ENCODE data around the gene MUL1.

GRCh38 chr1:20546637-20547036 lies 38.7 kb upstream of the MUL1 start:
- no peak for TF ChIP-seq BHLHE40 (IDR thresholded peaks at IDR 0.05; ENCODE audit: low read depth, low read length)
- no peak for TF ChIP-seq CTCF (IDR thresholded peaks at IDR 0.05)
- no peak for TF ChIP-seq POLR2A (IDR thresholded peaks at IDR 0.05; ENCODE audit: low read length)
- TF ChIP-seq ZFP36 (IDR thresholded peaks at IDR 0.05; ENCODE audit: borderline replicate concordance, partially characterized antibody), result no peak
- TF ChIP-seq EHF (CRISPR knock-in tag; IDR thresholded peaks at IDR 0.05), result no peak
- TF ChIP-seq, protein P1, sequence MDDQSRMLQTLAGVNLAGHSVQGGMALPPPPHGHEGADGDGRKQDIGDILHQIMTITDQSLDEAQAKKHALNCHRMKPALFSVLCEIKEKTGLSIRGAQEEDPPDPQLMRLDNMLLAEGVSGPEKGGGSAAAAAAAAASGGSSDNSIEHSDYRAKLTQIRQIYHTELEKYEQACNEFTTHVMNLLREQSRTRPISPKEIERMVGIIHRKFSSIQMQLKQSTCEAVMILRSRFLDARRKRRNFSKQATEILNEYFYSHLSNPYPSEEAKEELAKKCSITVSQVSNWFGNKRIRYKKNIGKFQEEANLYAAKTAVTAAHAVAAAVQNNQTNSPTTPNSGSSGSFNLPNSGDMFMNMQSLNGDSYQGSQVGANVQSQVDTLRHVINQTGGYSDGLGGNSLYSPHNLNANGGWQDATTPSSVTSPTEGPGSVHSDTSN (IDR thresholded peaks at IDR 0.05), result no peak
- no peak for TF ChIP-seq EP300 (IDR thresholded peaks at IDR 0.05)
- TF ChIP-seq REST (IDR thresholded peaks at IDR 0.05), result no peak
- TF ChIP-seq JUNB (IDR thresholded peaks at IDR 0.05), result no peak
- no peak for TF ChIP-seq CHD2 (IDR thresholded peaks at IDR 0.05; ENCODE audit: low read length, partially characterized antibody)
- no peak for TF ChIP-seq MYC (IDR thresholded peaks at IDR 0.05; ENCODE audit: borderline replicate concordance, low read length)
- no peak for TF ChIP-seq MAX (IDR thresholded peaks at IDR 0.05)

Measured in A549 (cell line).